GM23338 (cell line): ENCODE results near the gene ZNF587. TPM values are rescaled to one million over a fixed set of nuclear protein-coding genes. Genes with fewer than 3 reads are reported as not detected.
A peak's percentile ranks its signal among the peaks of the same experiment; 100 is the strongest.

ENCODE experiments used
- ATAC-seq: fragments of 200-7000 bp; cut with Tn5 transposase; 3 replicates; pipeline ENCODE4 v1.9.1; 2020
- DNase-seq: peaks from one replicate; pipeline ENCODE4 v3.0.0-alpha.2; 2015; ENCODE audit warnings: low spot score
- H2AFZ ChIP-seq: fragments of 200-600 bp; sonication (generic); 2 replicates; pipeline ENCODE4 v1.8.0; 2016; ENCODE audit warnings: antibody characterized with exemption, mild to moderate bottlenecking, moderate library complexity
- H3F3A ChIP-seq: fragments of 200-600 bp; sonication (generic); replicated peaks from 2 replicates; pipeline ENCODE4 v1.8.0; 2017; ENCODE audit warnings: antibody characterized with exemption, mixed run types, low read depth
- H3K27ac ChIP-seq: fragments of 200-600 bp; sonication (generic); 2 replicates; pipeline ENCODE4 v1.6.1; 2016; ENCODE audit warnings: low read depth
- H3K27me3 ChIP-seq: fragments of 200-600 bp; sonication (generic); 2 replicates; pipeline ENCODE4 v1.8.0; 2016; ENCODE audit warnings: mild to moderate bottlenecking, mixed run types, moderate library complexity; ENCODE audit not compliant: insufficient read depth
- H3K36me3 ChIP-seq: fragments of 200-600 bp; sonication (generic); 2 replicates; pipeline ENCODE4 v1.8.0; 2016; ENCODE audit warnings: mild to moderate bottlenecking; ENCODE audit not compliant: insufficient read depth
- H3K4me1 ChIP-seq: fragments of 200-600 bp; sonication (generic); 2 replicates; pipeline ENCODE4 v1.8.0; 2016; ENCODE audit warnings: mild to moderate bottlenecking, moderate library complexity; ENCODE audit not compliant: insufficient read depth
- H3K4me2 ChIP-seq: fragments of 200-600 bp; sonication (generic); 2 replicates; pipeline ENCODE4 v1.7.1; 2017; ENCODE audit warnings: mixed run types
- H3K4me3 ChIP-seq: fragments of 200-600 bp; sonication (generic); 2 replicates; pipeline ENCODE4 v1.6.1; 2016; ENCODE audit warnings: mixed run types
- H3K79me2 ChIP-seq: fragments of 200-600 bp; sonication (generic); replicated peaks from 2 replicates; pipeline ENCODE4 v1.8.0; 2017; ENCODE audit warnings: mild to moderate bottlenecking; ENCODE audit not compliant: insufficient read depth
- H3K9me2 ChIP-seq: fragments of 200-600 bp; sonication (generic); 2 replicates; pipeline ENCODE4 v1.8.0; 2017; ENCODE audit not compliant: insufficient read depth
- H4K20me1 ChIP-seq: fragments of 200-600 bp; sonication (generic); replicated peaks from 2 replicates; pipeline ENCODE4 v1.8.0; 2017; ENCODE audit warnings: mild to moderate bottlenecking; ENCODE audit not compliant: insufficient read depth
- H3K27ac Mint-ChIP-seq: 2 replicates; pipeline ENCODE4 v1.8.0; 2020; ENCODE audit warnings: inconsistent platforms, mild to moderate bottlenecking, moderate library complexity, mixed read lengths
- H3K27me3 Mint-ChIP-seq: 3 replicates; pipeline ENCODE4 v1.8.0; 2022; ENCODE audit warnings: low read depth, mild to moderate bottlenecking, moderate library complexity, mixed read lengths, inconsistent platforms; ENCODE audit not compliant: insufficient read depth, poor library complexity
- H3K36me3 Mint-ChIP-seq: 3 replicates; pipeline ENCODE4 v1.8.0; 2021; ENCODE audit warnings: low read depth, mild to moderate bottlenecking, inconsistent platforms, moderate library complexity, mixed read lengths
- H3K4me1 Mint-ChIP-seq: 3 replicates; pipeline ENCODE4 v1.8.0; 2020; ENCODE audit warnings: mild to moderate bottlenecking, inconsistent platforms, mixed read lengths
- H3K4me3 Mint-ChIP-seq: 3 replicates; pipeline ENCODE4 v1.8.0; 2021; ENCODE audit warnings: moderate library complexity, mild to moderate bottlenecking, inconsistent platforms, mixed read lengths
- H3K9me3 Mint-ChIP-seq: 3 replicates; pipeline ENCODE4 v1.8.0; 2020; ENCODE audit warnings: moderate library complexity, mild to moderate bottlenecking, inconsistent platforms, mixed read lengths
- CREB1 ChIP-seq: fragments of 250-450 bp; sonication (Bioruptor Pico); IDR thresholded peaks from 2 replicates; pipeline ENCODE4 v1.5.0; 2020; ENCODE audit warnings: low read depth, mild to moderate bottlenecking, moderate library complexity
- ETS1 ChIP-seq: IDR thresholded peaks from 2 replicates; pipeline ENCODE4 v1.6.1; 2016; ENCODE audit warnings: antibody characterized with exemption
- EZH2 ChIP-seq: fragments of 200-600 bp; sonication (generic); IDR thresholded peaks from one replicate; pipeline ENCODE4 v1.8.0; 2017; ENCODE audit warnings: antibody characterized with exemption, mild to moderate bottlenecking, low read depth; ENCODE audit not compliant: unreplicated experiment
- EZH2phosphoT487 ChIP-seq: fragments of 200-600 bp; sonication (generic); IDR thresholded peaks from one replicate; pipeline ENCODE4 v1.8.1; 2018; ENCODE audit warnings: antibody characterized with exemption; ENCODE audit not compliant: unreplicated experiment
- JUNB ChIP-seq: IDR thresholded peaks from one replicate; pipeline ENCODE4 v1.6.1; 2016; ENCODE audit warnings: antibody characterized with exemption; ENCODE audit not compliant: unreplicated experiment
- NANOG ChIP-seq: IDR thresholded peaks from 2 replicates; pipeline ENCODE4 v1.6.1; 2016; ENCODE audit warnings: antibody characterized with exemption, borderline replicate concordance
- POLR2AphosphoS5 ChIP-seq: IDR thresholded peaks from 2 replicates; pipeline ENCODE4 v1.6.1; 2016; ENCODE audit warnings: antibody characterized with exemption, low read depth
- STAT1 ChIP-seq: IDR thresholded peaks from one replicate; pipeline ENCODE4 v1.6.1; 2016; ENCODE audit warnings: antibody characterized with exemption; ENCODE audit not compliant: unreplicated experiment
- ZNF114 ChIP-seq: fragments of 250-450 bp; sonication (Bioruptor Pico); IDR thresholded peaks from 2 replicates; pipeline ENCODE4 v1.5.0; 2020; ENCODE audit warnings: mild to moderate bottlenecking, moderate library complexity
- ZNF331 ChIP-seq: fragments of 250-450 bp; sonication (Bioruptor Pico); IDR thresholded peaks from 2 replicates; pipeline ENCODE4 v1.5.0; 2020; ENCODE audit warnings: low read depth, mild to moderate bottlenecking, moderate library complexity
- ZNF462 ChIP-seq: fragments of 250-450 bp; sonication (Bioruptor Pico); IDR thresholded peaks from 2 replicates; pipeline ENCODE4 v1.5.0; 2020; ENCODE audit warnings: mild to moderate bottlenecking, moderate library complexity
- polyA plus RNA-seq: library from polyadenylated mRNA; unstranded; fragments of >200 nt; fragmentation: Nextera tagmentation; extraction: Ambion mirVana; gene quantifications from 2 replicates; pipeline ENCODE4 v1.2.1, GENCODE V29; 2016
- total RNA-seq: library from RNA; depleted of rRNA; stranded (reverse); fragments of >200 nt; shearing (Covaris generic); gene quantifications from 2 replicates; pipeline ENCODE4 v1.2.3, GENCODE V29; 2014
- TF ChIP-seq, protein P1 (sequence below), 2 experiments: fragments of 200-600 bp in 1 of 2; sonication (generic) in 1 of 2; conservative IDR thresholded peaks; 2 replicates each; pipeline versions ENCODE4 v1.5.1 to v1.6.1; 2016 to 2017; ENCODE audit warnings: antibody characterized with exemption in 2 of 2, low read depth in 2 of 2, mild to moderate bottlenecking in 2 of 2, moderate library complexity in 1 of 2
- TF ChIP-seq, protein P2 (sequence below): IDR thresholded peaks from one replicate; pipeline ENCODE4 v1.6.1; 2018; ENCODE audit warnings: antibody characterized with exemption; ENCODE audit not compliant: unreplicated experiment

ZNF587 gene
- total and polyA plus RNA-seq, 2 experiments from 2014 or later, result 12.8 to 31.8 TPM

- Mint-ChIP-seq H3K27me3 (peaks cover 13% of the 10 kb centered on the region), H3K4me3 (peak overlapping the region; percentile 94), H3K9me3 (no peaks in the 10 kb centered on the region; the same call in 2 of the 3 replicates), H3K36me3 (peaks cover 24% of the 10 kb centered on the region), H3K27ac (peak overlapping the region; percentile 95), H3K4me1 (peaks cover 33% of the 10 kb centered on the region)
- no peak overlapping the region for H3K27ac ChIP-seq
- H3K27me3 ChIP-seq, result no peaks in the 10 kb centered on the region
- no peak for ATAC-seq
- no peaks in the 10 kb centered on the region for H3K9me2 ChIP-seq
- peak overlapping the region; percentile 52; the same call in 1 of the 2 replicates for H3K4me2 ChIP-seq
- H3K36me3 ChIP-seq, result peaks cover 12% of the 10 kb centered on the region
- TF ChIP-seq EZH2 (no peak), ZNF114 (CRISPR knock-in tag) (no peak), STAT1 (no peak), JUNB (no peak), NANOG (no peak), ZNF462 (CRISPR knock-in tag) (no peak), CREB1 (CRISPR knock-in tag) (no peak), POLR2AphosphoS5 (no peak), EZH2phosphoT487 (no peak), ZNF331 (CRISPR knock-in tag) (no peak), ETS1 (no peak)
- TF ChIP-seq, protein P1, sequence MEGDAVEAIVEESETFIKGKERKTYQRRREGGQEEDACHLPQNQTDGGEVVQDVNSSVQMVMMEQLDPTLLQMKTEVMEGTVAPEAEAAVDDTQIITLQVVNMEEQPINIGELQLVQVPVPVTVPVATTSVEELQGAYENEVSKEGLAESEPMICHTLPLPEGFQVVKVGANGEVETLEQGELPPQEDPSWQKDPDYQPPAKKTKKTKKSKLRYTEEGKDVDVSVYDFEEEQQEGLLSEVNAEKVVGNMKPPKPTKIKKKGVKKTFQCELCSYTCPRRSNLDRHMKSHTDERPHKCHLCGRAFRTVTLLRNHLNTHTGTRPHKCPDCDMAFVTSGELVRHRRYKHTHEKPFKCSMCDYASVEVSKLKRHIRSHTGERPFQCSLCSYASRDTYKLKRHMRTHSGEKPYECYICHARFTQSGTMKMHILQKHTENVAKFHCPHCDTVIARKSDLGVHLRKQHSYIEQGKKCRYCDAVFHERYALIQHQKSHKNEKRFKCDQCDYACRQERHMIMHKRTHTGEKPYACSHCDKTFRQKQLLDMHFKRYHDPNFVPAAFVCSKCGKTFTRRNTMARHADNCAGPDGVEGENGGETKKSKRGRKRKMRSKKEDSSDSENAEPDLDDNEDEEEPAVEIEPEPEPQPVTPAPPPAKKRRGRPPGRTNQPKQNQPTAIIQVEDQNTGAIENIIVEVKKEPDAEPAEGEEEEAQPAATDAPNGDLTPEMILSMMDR (conservative IDR thresholded peaks at IDR 0.05; ENCODE audit: low read depth in 2 of 2), result no peak
- TF ChIP-seq, protein P2, sequence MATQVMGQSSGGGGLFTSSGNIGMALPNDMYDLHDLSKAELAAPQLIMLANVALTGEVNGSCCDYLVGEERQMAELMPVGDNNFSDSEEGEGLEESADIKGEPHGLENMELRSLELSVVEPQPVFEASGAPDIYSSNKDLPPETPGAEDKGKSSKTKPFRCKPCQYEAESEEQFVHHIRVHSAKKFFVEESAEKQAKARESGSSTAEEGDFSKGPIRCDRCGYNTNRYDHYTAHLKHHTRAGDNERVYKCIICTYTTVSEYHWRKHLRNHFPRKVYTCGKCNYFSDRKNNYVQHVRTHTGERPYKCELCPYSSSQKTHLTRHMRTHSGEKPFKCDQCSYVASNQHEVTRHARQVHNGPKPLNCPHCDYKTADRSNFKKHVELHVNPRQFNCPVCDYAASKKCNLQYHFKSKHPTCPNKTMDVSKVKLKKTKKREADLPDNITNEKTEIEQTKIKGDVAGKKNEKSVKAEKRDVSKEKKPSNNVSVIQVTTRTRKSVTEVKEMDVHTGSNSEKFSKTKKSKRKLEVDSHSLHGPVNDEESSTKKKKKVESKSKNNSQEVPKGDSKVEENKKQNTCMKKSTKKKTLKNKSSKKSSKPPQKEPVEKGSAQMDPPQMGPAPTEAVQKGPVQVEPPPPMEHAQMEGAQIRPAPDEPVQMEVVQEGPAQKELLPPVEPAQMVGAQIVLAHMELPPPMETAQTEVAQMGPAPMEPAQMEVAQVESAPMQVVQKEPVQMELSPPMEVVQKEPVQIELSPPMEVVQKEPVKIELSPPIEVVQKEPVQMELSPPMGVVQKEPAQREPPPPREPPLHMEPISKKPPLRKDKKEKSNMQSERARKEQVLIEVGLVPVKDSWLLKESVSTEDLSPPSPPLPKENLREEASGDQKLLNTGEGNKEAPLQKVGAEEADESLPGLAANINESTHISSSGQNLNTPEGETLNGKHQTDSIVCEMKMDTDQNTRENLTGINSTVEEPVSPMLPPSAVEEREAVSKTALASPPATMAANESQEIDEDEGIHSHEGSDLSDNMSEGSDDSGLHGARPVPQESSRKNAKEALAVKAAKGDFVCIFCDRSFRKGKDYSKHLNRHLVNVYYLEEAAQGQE, result no peak
- peaks cover 10% of the 10 kb centered on the region for H3K4me1 ChIP-seq
- H4K20me1 ChIP-seq, result peaks cover 19% of the 10 kb centered on the region
- peaks cover 4% of the 10 kb centered on the region; the same call in 1 of the 2 replicates for H3F3A ChIP-seq
- no peak for DNase-seq
- peaks cover 47% of the 10 kb centered on the region for H3K79me2 ChIP-seq
- peak overlapping the region; percentile 28; the same call in 1 of the 2 replicates for H3K4me3 ChIP-seq
- no peak overlapping the region for H2AFZ ChIP-seq
Measured at GRCh38 chr19:57815247-57816075, 34.2 kb upstream of the ZNF587 start.
